OCI-M1 (cell line): ENCODE results near the gene SLC39A6.
A peak's percentile ranks its signal among the peaks of the same experiment; 100 is the strongest.
"Not testable (repeated sequence)": the region's sequence is repeated elsewhere in the genome, so short reads cannot be mapped to it uniquely, and the experiment has no call there.

Source experiments
- DNase-seq: peaks from one replicate; lab custom pipeline; 2025; lab: John Stamatoyannopoulos, UW

Gene SLC39A6

GRCh38 chr18:36096955-36097354, 32.2 kb downstream of the SLC39A6 start:
- DNase-seq, result no peak

GRCh38 chr18:36095936-36096519, 33.1 kb downstream of the SLC39A6 start:
- peak; percentile 73 for DNase-seq

GRCh38 chr18:36094431-36094830, 34.7 kb downstream of the SLC39A6 start:
- DNase-seq, result no peak

GRCh38 chr18:36092116-36092515, 37.0 kb downstream of the SLC39A6 start:
- DNase-seq, result not testable (repeated sequence)

GRCh38 chr18:36089001-36089400, 40.1 kb downstream of the SLC39A6 start:
- no peak for DNase-seq

- no peak for DNase-seq
Observed at GRCh38 chr18:36088256-36088655, 40.9 kb downstream of the SLC39A6 start.

- DNase-seq, result no peak
Observed at GRCh38 chr18:36086186-36086585, 43.0 kb downstream of the SLC39A6 start.

- DNase-seq, result no peak
Observed at GRCh38 chr18:36085195-36085594, 43.9 kb downstream of the SLC39A6 start.

GRCh38 chr18:36083729-36084128, 45.4 kb downstream of the SLC39A6 start:
- DNase-seq, result no peak

- DNase-seq, result not testable (repeated sequence)
Observed at GRCh38 chr18:36081118-36081517, 48.0 kb downstream of the SLC39A6 start.

- no peak for DNase-seq
Observed at GRCh38 chr18:36078751-36079529, 50.2 kb downstream of the SLC39A6 start.

GRCh38 chr18:36077764-36078163, 51.4 kb downstream of the SLC39A6 start:
- DNase-seq, result not testable (repeated sequence)

GRCh38 chr18:36075862-36076587, 53.1 kb downstream of the SLC39A6 start:
- DNase-seq, result peak; percentile 57

GRCh38 chr18:36074435-36074834, 54.7 kb downstream of the SLC39A6 start:
- no peak for DNase-seq

GRCh38 chr18:36073676-36074075, 55.5 kb downstream of the SLC39A6 start:
- no peak for DNase-seq

- not testable (repeated sequence) for DNase-seq
Observed at GRCh38 chr18:36072406-36072805, 56.7 kb downstream of the SLC39A6 start.

GRCh38 chr18:36067055-36067957, 61.8 kb downstream of the SLC39A6 start, which contains the start of gene RPRD1A:
TSS of gene RPRD1A (minus strand) at chr18:36067559. CDS start at chr18:36067404, 155 bp downstream.
- DNase-seq, result peak; percentile 97

GRCh38 chr18:36066686-36067054, 62.5 kb downstream of the SLC39A6 start:
- DNase-seq, result peak; percentile 40

GRCh38 chr18:36066001-36066400, 63.1 kb downstream of the SLC39A6 start:
- peak; percentile 24 for DNase-seq

- not testable (repeated sequence) for DNase-seq
Observed at GRCh38 chr18:36064809-36065079, 64.4 kb downstream of the SLC39A6 start.

GRCh38 chr18:36064027-36064808, 64.9 kb downstream of the SLC39A6 start:
- DNase-seq, result no peak
